Activated naive CD8-positive, alpha-beta T cell treated with anti-CD3 and anti-CD28 coated beads, Interleukin-2, amount 50 U/mL, for 24 hours (primary cell): ENCODE measurements around the gene UBALD2.
"Not testable (repeated sequence)": the region's sequence is repeated elsewhere in the genome, so short reads cannot be mapped to it uniquely, and the experiment has no call there.

Experiments
- ATAC-seq: fragments of 150-1000 bp; cut with Tn5 transposase; one replicate; pipeline ENCODE4 v1.10.0; 2021
- DNase-seq: peaks from one replicate; pipeline ENCODE4 v3.0.0; 2021
- H3K27ac Mint-ChIP-seq: one replicate; pipeline ENCODE4 v1.8.0; 2021; ENCODE audit warnings: mild to moderate bottlenecking, mixed read lengths
- H3K27me3 Mint-ChIP-seq: one replicate; pipeline ENCODE4 v1.8.0; 2021; ENCODE audit warnings: mixed read lengths
- H3K36me3 Mint-ChIP-seq: one replicate; pipeline ENCODE4 v1.8.0; 2021; ENCODE audit warnings: low read depth, mixed read lengths
- H3K4me1 Mint-ChIP-seq: one replicate; pipeline ENCODE4 v1.8.0; 2021; ENCODE audit warnings: mixed read lengths
- H3K4me3 Mint-ChIP-seq: one replicate; pipeline ENCODE4 v1.8.0; 2021; ENCODE audit warnings: mild to moderate bottlenecking, moderate library complexity, mixed read lengths
- H3K9me3 Mint-ChIP-seq: one replicate; pipeline ENCODE4 v1.8.0; 2021; ENCODE audit warnings: mixed read lengths

Gene UBALD2

DNA sequence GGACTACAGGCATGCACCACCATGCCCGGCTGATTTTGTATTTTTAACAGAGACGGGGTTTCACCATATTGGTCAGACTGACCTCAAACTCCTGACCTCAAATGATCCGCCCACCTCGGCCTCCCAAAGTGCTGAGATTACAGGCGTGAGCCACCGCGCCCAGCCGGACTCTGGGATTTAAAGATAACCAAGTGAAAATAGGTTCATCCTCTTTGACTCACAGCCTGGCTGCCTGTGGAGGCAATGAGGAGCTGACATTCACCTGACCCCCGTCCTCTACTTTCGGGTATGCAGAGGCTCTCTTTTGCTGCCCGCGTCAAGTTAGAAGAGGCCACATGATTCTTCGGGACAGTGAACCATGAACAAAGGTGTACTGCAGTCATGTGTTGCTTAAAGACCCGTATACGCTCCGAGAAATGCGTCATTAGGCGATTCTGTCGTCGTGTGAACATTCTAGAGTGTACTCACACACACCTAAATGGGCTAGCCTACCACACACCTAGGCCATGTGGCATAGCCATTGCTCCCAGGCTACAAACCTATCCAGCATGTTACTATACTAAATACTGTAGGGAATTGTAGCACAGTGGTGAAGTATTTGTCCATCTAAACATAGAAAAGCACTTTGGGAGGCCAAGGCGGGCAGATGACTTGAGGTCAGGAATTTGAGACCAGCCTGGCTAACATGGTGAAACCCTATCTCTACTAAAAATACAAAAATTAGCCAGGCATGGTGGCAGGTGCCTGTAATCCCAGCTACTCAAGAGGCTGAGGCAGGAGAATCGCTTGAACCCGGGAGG, 12.0 kb upstream of the UBALD2 start:
- not testable (repeated sequence) for DNase-seq, ATAC-seq, H3K27me3 Mint-ChIP-seq, H3K9me3 Mint-ChIP-seq, H3K36me3 Mint-ChIP-seq
- H3K27ac Mint-ChIP-seq, result peak overlapping the region; percentile 87
- H3K4me3 Mint-ChIP-seq, result peak overlapping the region; percentile 48
- peaks cover 52% of the 10 kb centered on the region for H3K4me1 Mint-ChIP-seq

DNA sequence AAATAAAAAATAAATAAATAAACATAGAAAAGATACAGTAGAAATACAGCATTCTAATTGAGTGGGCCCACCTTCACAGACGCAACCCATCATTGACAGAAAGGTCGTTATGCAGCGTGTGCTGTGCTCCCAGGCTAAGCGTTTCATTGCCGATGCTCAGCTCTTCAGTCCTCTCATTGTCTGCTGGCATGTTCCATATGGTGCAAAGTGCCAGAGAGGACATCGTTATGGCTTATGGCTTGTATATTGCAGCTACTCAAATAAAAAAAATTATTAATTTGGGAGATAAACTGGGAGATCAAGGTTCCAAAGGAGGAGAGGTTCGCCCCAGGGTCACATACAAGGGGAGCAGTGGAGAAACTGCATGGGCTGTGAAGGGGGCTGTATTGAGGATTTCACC, 11.3 kb upstream of the UBALD2 start:
- Mint-ChIP-seq H3K4me3 (no peak overlapping the region), H3K4me1 (peaks cover 48% of the 10 kb centered on the region), H3K9me3 (peaks cover 4% of the 10 kb centered on the region)

DNA sequence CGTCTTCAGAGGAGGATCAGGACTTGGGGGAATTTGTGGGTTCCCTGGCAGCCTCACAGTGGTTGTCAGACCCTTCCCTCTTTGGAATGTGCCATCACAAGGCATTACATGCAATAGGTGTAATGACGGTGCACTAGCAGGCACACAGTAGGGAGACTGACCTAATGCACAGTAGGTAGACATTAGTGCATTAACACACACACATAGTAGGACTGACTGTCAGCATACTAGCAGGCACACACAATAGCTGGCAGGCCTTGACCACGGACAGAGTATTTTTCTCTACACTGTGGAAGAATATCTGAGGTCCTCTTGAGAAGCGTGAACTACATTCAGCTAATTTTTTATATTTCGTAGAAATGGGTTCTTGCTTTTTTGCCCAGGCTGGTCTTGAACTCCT, 10.9 kb upstream of the UBALD2 start:
- Mint-ChIP-seq H3K4me1 (peaks cover 48% of the 10 kb centered on the region), H3K4me3 (no peak overlapping the region), H3K27me3 (no peaks in the 10 kb centered on the region), H3K9me3 (peaks cover 4% of the 10 kb centered on the region), H3K36me3 (peaks cover 3% of the 10 kb centered on the region), H3K27ac (no peak overlapping the region)
- DNase-seq (no peak), ATAC-seq (no peak)

More for the DNA sequence above, 11.3 kb upstream of the UBALD2 start:
- no peak overlapping the region for H3K27ac Mint-ChIP-seq
- peaks cover 3% of the 10 kb centered on the region for H3K36me3 Mint-ChIP-seq
- DNase-seq, result no peak
- ATAC-seq, result no peak
- no peaks in the 10 kb centered on the region for H3K27me3 Mint-ChIP-seq

DNA sequence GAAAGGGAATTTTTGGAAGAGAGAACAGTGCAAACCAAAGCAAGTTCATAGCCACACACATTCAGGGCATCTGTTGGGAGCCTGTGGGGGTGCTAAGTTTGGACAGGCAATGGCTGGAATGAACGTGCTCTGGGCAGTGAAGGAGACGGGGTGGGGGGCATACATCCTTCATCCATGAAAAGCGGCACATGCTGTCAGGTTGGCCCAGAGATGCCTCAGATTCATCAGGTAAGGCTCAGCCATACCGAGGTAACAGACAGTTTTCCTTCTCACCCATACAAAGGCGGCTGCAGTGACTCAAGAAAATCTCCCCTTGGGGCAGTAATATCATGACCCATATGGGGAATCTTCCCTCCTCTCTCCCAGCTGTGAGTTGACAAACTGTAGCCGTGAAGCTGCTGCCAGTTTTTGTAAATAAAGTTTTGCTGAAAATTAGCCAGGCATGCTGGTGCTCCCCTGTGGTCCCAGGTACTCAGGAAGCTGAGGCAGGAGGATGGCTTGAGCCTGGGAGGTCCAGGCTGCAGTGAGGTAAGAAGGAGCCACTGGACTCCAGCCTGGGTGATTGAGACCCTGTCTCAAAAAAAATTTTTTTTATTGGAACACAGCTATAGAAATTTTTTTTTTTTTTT, 9.2 kb upstream of the UBALD2 start:
- Mint-ChIP-seq H3K4me1 (peaks cover 49% of the 10 kb centered on the region), H3K9me3 (peaks cover 4% of the 10 kb centered on the region), H3K36me3 (peaks cover 3% of the 10 kb centered on the region), H3K4me3 (peak overlapping the region; percentile 75), H3K27ac (peak overlapping the region; percentile 91), H3K27me3 (no peaks in the 10 kb centered on the region)
- DNase-seq, result no peak
- ATAC-seq, result peak; percentile 6

DNA sequence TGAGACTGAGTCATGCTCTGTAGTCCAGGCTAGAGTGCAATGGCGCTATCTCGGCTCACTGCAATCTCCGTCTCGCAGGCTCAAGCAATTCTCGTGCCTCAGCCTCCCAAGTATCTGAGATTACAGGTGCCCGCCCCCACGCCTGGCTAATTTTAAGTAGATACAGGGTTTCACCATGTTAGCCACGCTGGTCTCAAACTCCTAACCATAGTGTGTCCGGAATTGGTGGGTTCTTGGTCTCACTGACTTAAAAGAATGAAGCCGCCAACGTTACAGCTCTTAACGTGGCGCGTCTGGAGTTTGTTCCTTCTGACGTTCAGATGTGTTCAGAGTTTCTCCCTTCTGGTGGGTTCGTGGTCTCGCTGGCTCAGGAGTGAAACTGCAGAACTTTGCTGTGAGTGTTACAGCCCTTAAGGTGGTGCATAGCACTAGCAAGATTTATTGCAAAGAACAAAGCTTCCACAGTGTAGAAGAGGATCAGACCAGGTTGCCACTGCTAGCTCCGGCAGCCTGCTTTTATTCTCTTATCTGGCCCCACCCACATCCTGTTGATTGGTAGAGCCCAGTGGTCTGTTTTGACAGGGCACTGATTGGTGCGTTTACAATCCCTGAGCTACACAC, 8.6 kb upstream of the UBALD2 start:
- Mint-ChIP-seq H3K4me1 (peaks cover 47% of the 10 kb centered on the region), H3K27ac (peak overlapping the region; percentile 91), H3K4me3 (peak overlapping the region; percentile 75)
- DNase-seq (peak; percentile 56), ATAC-seq (peak; percentile 84)
- not testable (repeated sequence) for H3K27me3 Mint-ChIP-seq, H3K36me3 Mint-ChIP-seq, H3K9me3 Mint-ChIP-seq

DNA sequence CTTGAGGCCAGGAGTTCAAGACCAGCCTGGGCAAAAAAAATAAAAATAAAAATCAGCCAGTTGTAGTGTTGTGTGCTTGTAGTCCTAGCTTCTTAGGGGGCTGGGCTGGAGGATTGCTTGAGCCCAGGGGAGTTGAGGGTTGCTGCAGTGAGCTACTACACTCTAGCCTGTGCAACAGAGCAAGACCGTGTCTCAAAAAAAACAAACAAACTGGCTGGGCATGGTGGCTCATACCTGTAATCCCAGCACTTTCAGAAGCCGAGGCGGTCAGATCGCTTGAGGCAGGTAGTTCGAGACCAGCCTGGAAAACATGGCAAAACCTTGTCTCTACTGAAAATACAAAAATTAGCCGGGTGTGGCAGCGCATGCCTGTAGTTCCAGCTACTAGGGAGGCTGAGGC, 4.9 kb upstream of the UBALD2 start:
- Mint-ChIP-seq H3K27ac (no peak overlapping the region), H3K27me3 (no peaks in the 10 kb centered on the region), H3K36me3 (peaks cover 3% of the 10 kb centered on the region), H3K9me3 (peaks cover 4% of the 10 kb centered on the region), H3K4me3 (no peak overlapping the region), H3K4me1 (peaks cover 55% of the 10 kb centered on the region)
- DNase-seq (no peak), ATAC-seq (no peak)

DNA sequence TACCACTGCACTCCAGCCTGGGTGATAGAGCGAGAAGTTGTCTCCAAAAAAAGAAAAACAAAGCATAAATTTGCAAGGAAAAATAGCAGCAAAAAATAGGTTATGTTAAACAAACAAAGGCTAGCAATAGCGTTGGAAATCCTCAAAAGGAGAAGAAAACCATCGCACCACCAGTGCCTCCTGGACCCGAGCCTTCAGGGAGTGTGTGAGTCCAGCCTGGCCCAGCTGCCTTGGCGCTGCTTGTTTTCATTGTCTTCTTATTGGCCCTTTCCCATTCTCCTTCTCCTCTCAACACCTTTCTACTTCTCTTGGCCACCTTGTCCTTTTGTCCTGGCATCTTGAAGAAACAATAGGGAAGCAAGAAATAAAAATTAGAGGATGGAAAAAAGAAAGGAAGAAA, 4.5 kb upstream of the UBALD2 start:
- H3K27ac Mint-ChIP-seq, result no peak overlapping the region
- H3K4me1 Mint-ChIP-seq, result peaks cover 51% of the 10 kb centered on the region
- H3K36me3 Mint-ChIP-seq, result peaks cover 3% of the 10 kb centered on the region

DNA sequence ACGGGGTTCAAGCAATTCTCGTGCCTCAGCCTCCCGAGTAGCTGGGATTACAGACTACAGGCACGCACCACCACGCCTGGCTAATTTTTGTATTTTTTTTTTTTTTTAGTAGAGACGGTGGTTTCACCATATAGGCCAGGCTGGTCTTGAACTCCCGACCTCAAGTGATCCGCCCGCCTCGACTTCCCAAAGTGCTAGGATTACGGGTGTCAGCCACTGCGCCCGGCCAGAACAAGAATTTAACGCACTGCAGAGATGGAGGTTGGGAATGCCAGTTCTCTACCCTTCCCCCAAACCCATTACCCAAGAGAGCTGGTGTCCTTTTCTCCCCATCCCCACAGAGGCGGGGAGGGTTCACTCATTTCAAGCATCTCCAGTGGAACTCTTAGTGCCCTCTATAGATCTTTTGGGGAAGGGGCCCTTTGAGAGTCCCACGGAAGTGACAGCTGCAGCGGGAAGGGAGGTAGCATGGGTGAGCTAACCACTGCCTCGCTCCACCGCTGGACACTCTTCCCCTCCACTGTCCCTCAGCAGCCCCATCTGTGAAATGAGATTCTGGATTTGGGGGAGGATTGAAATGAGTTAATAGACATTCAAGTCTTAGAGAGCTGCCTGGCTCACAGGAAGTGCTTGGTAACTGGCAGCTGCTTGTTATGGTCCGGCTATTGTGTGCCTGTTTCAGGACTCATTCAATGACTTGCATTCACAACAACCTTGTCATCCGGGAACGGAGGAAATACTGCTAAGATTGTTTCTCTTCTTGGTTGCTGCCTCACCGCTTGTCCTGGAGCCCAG, 3.5 kb upstream of the UBALD2 start:
- no peak for ATAC-seq
- H3K36me3 Mint-ChIP-seq, result peaks cover 7% of the 10 kb centered on the region
- H3K4me3 Mint-ChIP-seq, result no peak overlapping the region
- H3K27me3 Mint-ChIP-seq, result no peaks in the 10 kb centered on the region
- H3K27ac Mint-ChIP-seq, result peak overlapping the region; percentile 90
- peaks cover 4% of the 10 kb centered on the region for H3K9me3 Mint-ChIP-seq
- H3K4me1 Mint-ChIP-seq, result peaks cover 41% of the 10 kb centered on the region
- DNase-seq, result no peak

More for the DNA sequence above, 4.5 kb upstream of the UBALD2 start:
- no peak for DNase-seq
- Mint-ChIP-seq H3K4me3 (no peak overlapping the region), H3K27me3 (no peaks in the 10 kb centered on the region), H3K9me3 (peaks cover 4% of the 10 kb centered on the region)
- ATAC-seq, result no peak

DNA sequence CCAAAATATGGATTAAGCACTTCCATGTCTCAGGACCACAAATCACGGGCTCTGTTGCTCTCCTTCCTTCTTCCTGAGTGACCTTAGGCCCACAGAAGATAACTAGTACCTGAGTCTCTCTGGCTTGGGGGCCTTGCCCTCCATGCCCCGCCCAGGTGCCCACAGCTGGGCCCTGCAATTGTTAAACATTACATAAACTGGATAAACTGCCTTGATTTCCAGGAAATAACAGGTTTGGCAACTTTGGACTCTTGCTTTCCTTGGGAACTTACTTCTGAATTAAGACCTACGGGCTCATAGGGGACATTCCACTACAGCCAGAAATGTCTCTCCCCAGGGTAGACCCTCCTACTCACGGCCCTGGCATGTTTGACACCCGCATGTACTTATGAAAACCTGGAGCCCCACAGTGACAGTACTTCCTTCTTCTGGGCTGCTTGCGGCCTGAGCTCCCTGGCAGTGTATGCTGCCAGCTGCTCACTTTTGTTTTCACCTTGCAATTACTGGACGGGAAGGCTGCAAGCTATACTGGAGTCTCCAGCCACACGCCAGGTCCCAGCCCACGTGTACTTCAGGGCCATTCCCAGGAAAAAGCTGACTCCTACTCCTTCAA, 2.3 kb upstream of the UBALD2 start:
- Mint-ChIP-seq H3K9me3 (no peaks in the 10 kb centered on the region), H3K4me1 (peaks cover 43% of the 10 kb centered on the region), H3K27ac (peak overlapping the region; percentile 90), H3K27me3 (no peaks in the 10 kb centered on the region), H3K36me3 (peaks cover 15% of the 10 kb centered on the region), H3K4me3 (peak overlapping the region; percentile 52)
- no peak for ATAC-seq
- peak; percentile 51 for DNase-seq

DNA sequence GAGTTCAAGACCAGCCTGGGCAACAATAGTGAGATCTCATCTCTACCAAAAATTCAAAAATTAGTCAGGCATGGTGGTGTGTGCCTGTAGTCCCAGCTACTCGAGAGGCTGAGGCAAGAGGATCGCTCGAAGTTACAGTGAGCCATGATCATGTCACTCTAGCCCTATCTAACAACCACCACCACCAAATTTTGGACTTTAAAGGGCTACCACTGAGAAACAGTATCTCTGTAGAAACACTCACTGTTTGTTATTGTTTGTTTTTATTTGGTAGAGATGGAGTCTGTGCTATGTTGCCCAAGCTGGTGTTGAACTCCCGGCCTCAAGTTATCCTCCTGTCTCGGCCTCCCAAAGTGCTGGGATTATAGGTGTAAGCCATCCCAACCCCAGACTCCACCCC, 1.3 kb upstream of the UBALD2 start:
- Mint-ChIP-seq H3K4me3 (peak overlapping the region; percentile 87), H3K27me3 (no peaks in the 10 kb centered on the region), H3K27ac (peak overlapping the region; percentile 90), H3K9me3 (no peaks in the 10 kb centered on the region), H3K4me1 (peaks cover 52% of the 10 kb centered on the region), H3K36me3 (peaks cover 24% of the 10 kb centered on the region)
- ATAC-seq, result no peak
- DNase-seq, result no peak

DNA sequence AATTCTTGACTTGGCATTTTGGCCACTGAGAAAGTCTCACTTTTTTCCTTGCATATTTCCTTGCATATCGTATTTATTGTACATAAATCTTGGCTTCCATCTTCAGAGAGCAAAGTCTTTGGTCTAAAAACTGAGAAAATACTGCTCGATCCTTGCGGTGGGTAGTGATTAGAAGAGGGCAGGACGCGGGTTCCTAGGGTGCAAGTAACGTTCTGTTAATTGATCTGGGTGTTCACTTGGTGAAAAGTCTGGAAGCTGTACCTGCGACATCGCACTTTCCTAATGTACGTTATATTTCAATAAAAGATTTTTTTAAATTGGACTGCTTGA, 758 bp upstream of the UBALD2 start:
- peak overlapping the region; percentile 87 for H3K4me3 Mint-ChIP-seq
- no peaks in the 10 kb centered on the region for H3K9me3 Mint-ChIP-seq
- ATAC-seq (no peak), DNase-seq (peak; percentile 20)
- peak overlapping the region; percentile 90 for H3K27ac Mint-ChIP-seq
- peaks cover 29% of the 10 kb centered on the region for H3K36me3 Mint-ChIP-seq
- peaks cover 57% of the 10 kb centered on the region for H3K4me1 Mint-ChIP-seq
- H3K27me3 Mint-ChIP-seq, result no peaks in the 10 kb centered on the region

DNA sequence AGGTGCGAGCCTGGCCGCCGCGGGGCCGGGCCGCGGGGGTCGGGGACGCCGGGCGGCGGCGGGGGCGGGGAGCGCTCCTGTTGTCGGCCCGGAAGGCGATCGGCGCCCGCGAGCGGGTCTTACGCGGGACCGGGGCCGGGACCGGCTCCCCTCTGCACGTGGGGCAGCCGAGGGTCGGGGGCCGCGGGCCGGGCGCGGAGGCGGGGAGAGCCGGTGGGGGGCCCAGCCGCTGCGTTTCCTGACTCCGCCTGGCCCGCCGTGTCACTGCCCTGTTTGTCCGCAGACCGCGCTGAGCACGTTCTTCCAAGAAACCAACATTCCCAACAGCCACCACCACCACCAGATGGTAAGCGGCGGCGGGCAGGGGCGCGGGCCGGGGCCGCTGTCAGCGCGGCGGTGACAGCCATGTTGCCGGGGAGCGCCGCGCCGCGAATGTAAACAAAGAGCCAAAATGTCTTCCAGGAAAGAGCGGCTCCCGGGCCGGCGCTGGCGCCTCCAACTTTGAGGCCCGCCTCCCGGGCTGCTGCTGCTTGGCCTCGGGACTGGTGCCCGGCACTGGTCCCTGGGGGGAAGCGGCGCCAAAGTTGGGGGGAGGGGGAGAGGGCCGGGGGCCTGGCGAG, 586 bp downstream of the UBALD2 start:
- Mint-ChIP-seq H3K27ac (peak overlapping the region; percentile 56), H3K36me3 (peaks cover 38% of the 10 kb centered on the region), H3K27me3 (no peaks in the 10 kb centered on the region), H3K4me1 (peaks cover 66% of the 10 kb centered on the region), H3K4me3 (peak overlapping the region; percentile 87), H3K9me3 (no peaks in the 10 kb centered on the region)
- ATAC-seq (no peak), DNase-seq (peak; percentile 65)

DNA sequence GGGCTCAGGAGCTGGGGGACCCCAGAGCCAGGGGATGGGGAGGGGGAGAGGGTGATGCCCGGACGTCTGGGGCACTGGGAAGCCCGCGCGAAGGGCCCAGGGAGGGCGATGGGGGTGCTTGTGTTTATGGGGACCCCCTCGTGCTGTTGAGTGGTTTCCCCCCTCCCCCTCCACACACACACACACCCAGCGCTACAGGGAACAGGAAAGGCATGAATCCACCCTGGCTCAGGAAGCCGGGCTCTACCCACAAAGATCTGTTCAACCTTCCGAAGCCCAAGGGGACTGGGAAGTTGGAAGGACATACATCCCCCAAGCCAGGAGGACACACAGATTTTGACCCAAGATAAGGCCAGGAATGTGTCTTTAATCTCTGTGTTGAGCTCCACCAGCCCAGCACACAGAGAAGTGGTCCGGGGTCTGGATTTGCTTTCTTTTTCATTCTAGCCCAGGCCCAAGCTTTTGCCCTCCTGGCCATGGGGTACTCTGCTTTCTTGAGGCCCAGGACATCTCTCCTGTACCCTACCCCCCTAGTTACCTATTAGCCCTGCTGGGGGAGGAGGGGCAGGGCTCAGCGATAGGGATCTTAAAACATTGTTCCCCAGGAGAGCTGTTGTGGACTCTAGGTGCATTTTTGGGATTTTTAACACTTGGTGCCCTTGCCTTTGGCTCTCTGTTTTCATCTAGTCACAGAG, 1.2 kb downstream of the UBALD2 start:
- peaks cover 70% of the 10 kb centered on the region for H3K4me1 Mint-ChIP-seq

More for the DNA sequence above, 1.2 kb downstream of the UBALD2 start:
- no peaks in the 10 kb centered on the region for H3K27me3 Mint-ChIP-seq
- H3K36me3 Mint-ChIP-seq, result peaks cover 45% of the 10 kb centered on the region
- peak overlapping the region; percentile 98 for H3K27ac Mint-ChIP-seq
- DNase-seq (peak; percentile 30), ATAC-seq (no peak)
- H3K9me3 Mint-ChIP-seq, result no peaks in the 10 kb centered on the region
- H3K4me3 Mint-ChIP-seq, result peak overlapping the region; percentile 87
